ENCODE data around the gene MAML2. TPM values are rescaled to one million over a fixed set of nuclear protein-coding genes. Genes with fewer than 3 reads are reported as not detected.

Gene MAML2
- total and polyA plus RNA-seq, 2 donors: 7.9 to 9.8 TPM

- Histone ChIP-seq H3K4me1 (ENCODE audit: control insufficient read depth in 2 of 2, insufficient read depth in 2 of 2, low read length in 2 of 2) (peaks cover 0 to 3% of the 10 kb centered on the region in 2 donors), H3K4me3 (ENCODE audit: low read length in 2 of 2) (no peak overlapping the region), H3K27ac (ENCODE audit: low read depth in 1 of 2, low read length in 1 of 2) (no peak overlapping the region), H3K9me3 (ENCODE audit: control insufficient read depth in 2 of 2, insufficient read depth in 1 of 2, low read length in 1 of 2) (no peaks in the 10 kb centered on the region), H3K36me3 (ENCODE audit: control insufficient read depth in 2 of 2, insufficient read depth in 2 of 2, low read length in 1 of 2) (no peaks in the 10 kb centered on the region), H3K27me3 (ENCODE audit: control insufficient read depth in 2 of 2, insufficient read depth in 1 of 2, low read length in 1 of 2) (no peaks in the 10 kb centered on the region)
- DNase-seq (ENCODE audit: low read depth in 6 of 9, low spot score in 9 of 9): no peak
- 94% methylated on average over 3 of the region's 3 CpGs for WGBS
Measured at GRCh38 chr11:96106645-96107044, 236.3 kb downstream of the MAML2 start.

- Histone ChIP-seq H3K4me3 (ENCODE audit: low read length in 2 of 2) (no peak overlapping the region), H3K27ac (ENCODE audit: low read depth in 1 of 2, low read length in 1 of 2) (peak overlapping the region in 1 of 2 donors; percentile 21), H3K4me1 (ENCODE audit: control insufficient read depth in 2 of 2, insufficient read depth in 2 of 2, low read length in 2 of 2) (peaks cover 0 to 3% of the 10 kb centered on the region in 2 donors), H3K9me3 (ENCODE audit: control insufficient read depth in 2 of 2, insufficient read depth in 1 of 2, low read length in 1 of 2) (no peaks in the 10 kb centered on the region), H3K36me3 (ENCODE audit: control insufficient read depth in 2 of 2, insufficient read depth in 2 of 2, low read length in 1 of 2) (no peaks in the 10 kb centered on the region), H3K27me3 (ENCODE audit: control insufficient read depth in 2 of 2, insufficient read depth in 1 of 2, low read length in 1 of 2) (no peaks in the 10 kb centered on the region)
- 91% methylated on average over 1 of the region's 1 CpG for WGBS
- DNase-seq (ENCODE audit: low read depth in 6 of 9, low spot score in 9 of 9): no peak
Measured at GRCh38 chr11:96105944-96106343, 237.1 kb downstream of the MAML2 start.

DNA sequence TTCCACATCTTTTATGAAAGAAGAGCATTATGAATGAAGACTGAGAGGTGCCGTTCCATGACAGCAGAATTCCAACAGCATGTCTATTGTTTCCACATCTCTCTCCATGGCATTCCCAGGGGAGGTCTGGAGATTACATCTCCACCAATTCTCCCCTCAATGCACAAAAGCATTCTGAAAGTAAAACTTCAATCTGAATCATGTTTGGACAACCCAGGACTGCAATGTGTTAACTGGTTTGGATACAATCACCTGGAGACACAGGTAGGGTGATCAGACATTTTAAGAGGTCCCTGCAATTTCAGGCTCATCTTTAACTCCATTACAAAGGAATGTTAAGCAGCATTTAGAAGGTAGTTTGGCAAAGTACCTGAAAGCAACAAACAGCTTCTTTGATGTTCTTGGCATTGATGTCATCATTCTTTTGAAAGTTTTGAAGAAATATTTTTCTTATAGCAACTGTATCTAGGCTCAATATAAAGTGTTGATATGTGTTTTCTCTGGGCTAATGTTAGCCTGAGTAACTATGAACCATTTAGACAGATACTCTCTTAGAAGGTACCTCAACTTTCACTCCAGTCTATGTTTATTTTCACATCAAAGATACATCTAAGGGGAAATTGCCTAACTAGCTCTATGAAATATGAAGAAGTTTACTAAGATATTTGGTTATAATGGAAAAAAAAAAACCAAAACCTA lies 237.6 kb downstream of the MAML2 start:
- Histone ChIP-seq H3K4me1 (ENCODE audit: control insufficient read depth in 2 of 2, insufficient read depth in 2 of 2, low read length in 2 of 2) (peaks cover 3% of the 10 kb centered on the region in 2 donors), H3K9me3 (ENCODE audit: control insufficient read depth in 2 of 2, insufficient read depth in 1 of 2, low read length in 1 of 2) (no peaks in the 10 kb centered on the region), H3K36me3 (ENCODE audit: control insufficient read depth in 2 of 2, insufficient read depth in 2 of 2, low read length in 1 of 2) (no peaks in the 10 kb centered on the region), H3K27ac (ENCODE audit: low read depth in 1 of 2, low read length in 1 of 2) (peak overlapping the region in 1 of 2 donors; percentile 21), H3K27me3 (ENCODE audit: control insufficient read depth in 2 of 2, insufficient read depth in 1 of 2, low read length in 1 of 2) (no peaks in the 10 kb centered on the region), H3K4me3 (ENCODE audit: low read length in 2 of 2) (no peak overlapping the region)
- peak in 1 of 9 donors; percentile 28 for DNase-seq (ENCODE audit: low read depth in 6 of 9, low spot score in 9 of 9)
- 97% methylated on average over 1 of the region's 1 CpG for WGBS

GRCh38 chr11:96104496-96104895 lies 238.5 kb downstream of the MAML2 start:
- DNase-seq (ENCODE audit: low read depth in 6 of 9, low spot score in 9 of 9): no peak
- Histone ChIP-seq H3K27ac (ENCODE audit: low read depth in 1 of 2, low read length in 1 of 2) (no peak overlapping the region), H3K4me3 (ENCODE audit: low read length in 2 of 2) (no peak overlapping the region), H3K4me1 (ENCODE audit: control insufficient read depth in 2 of 2, insufficient read depth in 2 of 2, low read length in 2 of 2) (peaks cover 3% of the 10 kb centered on the region in 2 donors), H3K27me3 (ENCODE audit: control insufficient read depth in 2 of 2, insufficient read depth in 1 of 2, low read length in 1 of 2) (no peaks in the 10 kb centered on the region), H3K9me3 (ENCODE audit: control insufficient read depth in 2 of 2, insufficient read depth in 1 of 2, low read length in 1 of 2) (no peaks in the 10 kb centered on the region), H3K36me3 (ENCODE audit: control insufficient read depth in 2 of 2, insufficient read depth in 2 of 2, low read length in 1 of 2) (no peaks in the 10 kb centered on the region)
- 92% methylated on average over 1 of the region's 1 CpG for WGBS

GRCh38 chr11:96103721-96104120 lies 239.3 kb downstream of the MAML2 start:
- Histone ChIP-seq H3K27me3 (ENCODE audit: control insufficient read depth in 2 of 2, insufficient read depth in 1 of 2, low read length in 1 of 2) (no peaks in the 10 kb centered on the region), H3K36me3 (ENCODE audit: control insufficient read depth in 2 of 2, insufficient read depth in 2 of 2, low read length in 1 of 2) (no peaks in the 10 kb centered on the region), H3K4me1 (ENCODE audit: control insufficient read depth in 2 of 2, insufficient read depth in 2 of 2, low read length in 2 of 2) (peaks cover 3% of the 10 kb centered on the region in 2 donors), H3K27ac (ENCODE audit: low read depth in 1 of 2, low read length in 1 of 2) (no peak overlapping the region), H3K9me3 (ENCODE audit: control insufficient read depth in 2 of 2, insufficient read depth in 1 of 2, low read length in 1 of 2) (no peaks in the 10 kb centered on the region), H3K4me3 (ENCODE audit: low read length in 2 of 2) (no peak overlapping the region)
- 96% methylated on average over 6 of the region's 6 CpGs for WGBS
- no peak for DNase-seq (ENCODE audit: low read depth in 6 of 9, low spot score in 9 of 9)

DNA sequence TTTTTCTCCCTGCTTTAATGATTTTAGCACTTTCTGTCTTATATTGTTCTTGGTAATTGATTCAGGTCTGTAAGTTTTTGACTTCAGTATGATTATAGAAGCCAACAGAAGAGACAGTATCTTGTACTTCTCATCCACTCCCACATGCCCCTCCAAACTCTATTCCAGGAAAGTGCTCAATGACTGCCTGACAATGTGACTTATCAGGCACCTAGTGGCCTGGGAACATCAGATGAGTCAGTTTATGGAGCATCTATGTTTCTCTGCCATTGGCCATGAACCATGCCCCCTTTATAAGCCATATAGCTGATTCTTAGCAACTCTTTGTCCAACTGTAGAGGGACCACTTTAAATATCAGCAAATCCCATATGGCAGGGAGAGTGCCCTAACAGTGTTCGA lies 239.9 kb downstream of the MAML2 start:
- 96% methylated on average over 1 of the region's 1 CpG for WGBS
- no peak overlapping the region for H3K4me3 ChIP-seq (ENCODE audit: low read length in 2 of 2)
- DNase-seq (ENCODE audit: low read depth in 6 of 9, low spot score in 9 of 9): no peak
- peaks cover 3% of the 10 kb centered on the region in 2 donors for H3K4me1 ChIP-seq (ENCODE audit: control insufficient read depth in 2 of 2, insufficient read depth in 2 of 2, low read length in 2 of 2)
- no peak overlapping the region for H3K27ac ChIP-seq (ENCODE audit: low read depth in 1 of 2, low read length in 1 of 2)
- H3K27me3 ChIP-seq (ENCODE audit: control insufficient read depth in 2 of 2, insufficient read depth in 1 of 2, low read length in 1 of 2): no peaks in the 10 kb centered on the region
- H3K9me3 ChIP-seq (ENCODE audit: control insufficient read depth in 2 of 2, insufficient read depth in 1 of 2, low read length in 1 of 2): no peaks in the 10 kb centered on the region
- H3K36me3 ChIP-seq (ENCODE audit: control insufficient read depth in 2 of 2, insufficient read depth in 2 of 2, low read length in 1 of 2): no peaks in the 10 kb centered on the region

- Histone ChIP-seq H3K4me1 (ENCODE audit: control insufficient read depth in 2 of 2, insufficient read depth in 2 of 2, low read length in 2 of 2) (peaks cover 3 to 7% of the 10 kb centered on the region in 2 donors), H3K27me3 (ENCODE audit: control insufficient read depth in 2 of 2, insufficient read depth in 1 of 2, low read length in 1 of 2) (no peaks in the 10 kb centered on the region), H3K36me3 (ENCODE audit: control insufficient read depth in 2 of 2, insufficient read depth in 2 of 2, low read length in 1 of 2) (no peaks in the 10 kb centered on the region), H3K4me3 (ENCODE audit: low read length in 2 of 2) (no peak overlapping the region), H3K27ac (ENCODE audit: low read depth in 1 of 2, low read length in 1 of 2) (no peak overlapping the region), H3K9me3 (ENCODE audit: control insufficient read depth in 2 of 2, insufficient read depth in 1 of 2, low read length in 1 of 2) (no peaks in the 10 kb centered on the region)
- no peak for DNase-seq (ENCODE audit: low read depth in 6 of 9, low spot score in 9 of 9)
- WGBS: 95% methylated on average over 2 of the region's 2 CpGs
Measured at GRCh38 chr11:96102664-96103078, 240.3 kb downstream of the MAML2 start.

DNA sequence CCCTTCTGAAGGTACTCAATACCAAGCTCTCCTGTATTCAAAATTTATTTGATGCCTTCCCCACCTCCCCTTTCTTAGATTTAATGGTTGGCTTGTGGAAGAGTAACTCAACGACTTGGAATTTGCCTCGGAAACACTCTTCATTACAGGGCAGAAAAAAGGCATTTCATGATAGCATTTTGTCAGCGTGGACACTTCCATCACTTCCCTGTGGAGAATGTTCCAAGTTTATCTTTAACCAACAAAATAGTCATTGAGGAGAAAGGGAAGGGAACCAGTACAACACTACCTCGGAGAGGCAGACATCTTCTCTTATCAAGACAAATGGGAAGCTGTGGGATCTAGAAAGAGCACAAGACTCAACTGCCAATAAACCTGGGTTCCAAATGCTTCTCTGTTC lies 241.8 kb downstream of the MAML2 start:
- H3K9me3 ChIP-seq (ENCODE audit: control insufficient read depth in 2 of 2, insufficient read depth in 1 of 2, low read length in 1 of 2): no peaks in the 10 kb centered on the region
- no peak for DNase-seq (ENCODE audit: low read depth in 6 of 9, low spot score in 9 of 9)
- H3K27ac ChIP-seq (ENCODE audit: low read depth in 1 of 2, low read length in 1 of 2): no peak overlapping the region
- no peak overlapping the region for H3K4me3 ChIP-seq (ENCODE audit: low read length in 2 of 2)
- peaks cover 3 to 7% of the 10 kb centered on the region in 2 donors for H3K4me1 ChIP-seq (ENCODE audit: control insufficient read depth in 2 of 2, insufficient read depth in 2 of 2, low read length in 2 of 2)
- 99% methylated on average over 4 of the region's 4 CpGs for WGBS
- H3K36me3 ChIP-seq (ENCODE audit: control insufficient read depth in 2 of 2, insufficient read depth in 2 of 2, low read length in 1 of 2): no peaks in the 10 kb centered on the region
- H3K27me3 ChIP-seq (ENCODE audit: control insufficient read depth in 2 of 2, insufficient read depth in 1 of 2, low read length in 1 of 2): no peaks in the 10 kb centered on the region

- Histone ChIP-seq H3K4me1 (ENCODE audit: control insufficient read depth in 2 of 2, insufficient read depth in 2 of 2, low read length in 2 of 2) (peaks cover 0 to 11% of the 10 kb centered on the region in 2 donors), H3K36me3 (ENCODE audit: control insufficient read depth in 2 of 2, insufficient read depth in 2 of 2, low read length in 1 of 2) (no peaks in the 10 kb centered on the region), H3K27ac (ENCODE audit: low read depth in 1 of 2, low read length in 1 of 2) (peak overlapping the region in 1 of 2 donors; percentile 46), H3K4me3 (ENCODE audit: low read length in 2 of 2) (no peak overlapping the region), H3K9me3 (ENCODE audit: control insufficient read depth in 2 of 2, insufficient read depth in 1 of 2, low read length in 1 of 2) (no peaks in the 10 kb centered on the region), H3K27me3 (ENCODE audit: control insufficient read depth in 2 of 2, insufficient read depth in 1 of 2, low read length in 1 of 2) (no peaks in the 10 kb centered on the region)
- no peak for DNase-seq (ENCODE audit: low read depth in 6 of 9, low spot score in 9 of 9)
- WGBS: 93% methylated on average over 7 of the region's 7 CpGs
Measured at GRCh38 chr11:96098511-96099241, 244.3 kb downstream of the MAML2 start.

Data from thymus (tissue), 11 donors.